Pons (tissue), 1 donor: Measurements from ENCODE around the gene OSR1.

Experiments
- DNase-seq: peaks from one replicate; pipeline ENCODE4 v3.0.0-alpha.2; 2016; ENCODE audit warnings: low spot score

Gene OSR1

GRCh38 chr2:19357402-19358241 is 801 bp downstream of the OSR1 start:
- DNase-seq, result no peak

- no peak for DNase-seq
Observed at GRCh38 chr2:19356545-19357401, 1.6 kb downstream of the OSR1 start.

GRCh38 chr2:19355931-19356544 is 2.4 kb downstream of the OSR1 start:
- no peak for DNase-seq

GRCh38 chr2:19355416-19355821 is 3.0 kb downstream of the OSR1 start:
- DNase-seq, result no peak

GRCh38 chr2:19355014-19355405 is 3.4 kb downstream of the OSR1 start:
- no peak for DNase-seq

GRCh38 chr2:19353721-19354050 is 4.7 kb downstream of the OSR1 start:
- DNase-seq, result no peak

GRCh38 chr2:19352946-19353720 is 5.3 kb downstream of the OSR1 start:
- DNase-seq, result no peak

- DNase-seq, result no peak
Observed at GRCh38 chr2:19351899-19352697, 6.3 kb downstream of the OSR1 start.

GRCh38 chr2:19351499-19351898 is 6.9 kb downstream of the OSR1 start:
- no peak for DNase-seq

- no peak for DNase-seq
Observed at GRCh38 chr2:19350678-19351401, 7.6 kb downstream of the OSR1 start.

- peak; percentile 76 for DNase-seq
Observed at GRCh38 chr2:19349911-19350677, 8.3 kb downstream of the OSR1 start.

- no peak for DNase-seq
Observed at GRCh38 chr2:19348692-19349091, 9.7 kb downstream of the OSR1 start.

GRCh38 chr2:19347619-19348562 is 10.5 kb downstream of the OSR1 start:
- DNase-seq, result peak; percentile 94

GRCh38 chr2:19346983-19347618 is 11.3 kb downstream of the OSR1 start:
- peak; percentile 31 for DNase-seq

GRCh38 chr2:19337742-19338141 is 20.7 kb downstream of the OSR1 start:
- no peak for DNase-seq

- no peak for DNase-seq
Observed at GRCh38 chr2:19337202-19337601, 21.2 kb downstream of the OSR1 start.

- DNase-seq, result peak; percentile 77
Observed at GRCh38 chr2:19336781-19337180, 21.6 kb downstream of the OSR1 start.

- no peak for DNase-seq
Observed at GRCh38 chr2:19332503-19332902, 25.9 kb downstream of the OSR1 start.
